Activated CD4-positive, alpha-beta memory T cell treated with anti-CD3 and anti-CD28 coated beads for 36 hours (primary cell): ENCODE measurements around the gene CSTF1. TPM values are rescaled to one million over a fixed set of nuclear protein-coding genes. Genes with fewer than 3 reads are reported as not detected.
"Not testable (repeated sequence)": the region's sequence is repeated elsewhere in the genome, so short reads cannot be mapped to it uniquely, and the experiment has no call there.

Experiments
- CTCF ChIA-PET: fragments of 350-600 bp; sonication (Branson Sonifier 250); formaldehyde crosslinking; loops from one replicate; lab custom pipeline; 2021; ENCODE audit warnings: antibody characterized with exemption, inconsistent platforms; lab: Charles Lee
- POLR2A ChIA-PET: fragments of 350-600 bp; sonication (Branson Sonifier 250); formaldehyde crosslinking; loops from one replicate; lab custom pipeline; 2021; ENCODE audit warnings: antibody characterized with exemption; lab: Charles Lee
- DNase-seq: peaks from one replicate; pipeline ENCODE4 v3.0.0-alpha.2; 2020
- H3K27ac Mint-ChIP-seq: one replicate; pipeline ENCODE4 v1.8.0; 2021; ENCODE audit warnings: mixed read lengths
- H3K27me3 Mint-ChIP-seq: one replicate; pipeline ENCODE4 v1.8.0; 2021; ENCODE audit warnings: mixed read lengths
- H3K36me3 Mint-ChIP-seq: one replicate; pipeline ENCODE4 v1.8.0; 2021; ENCODE audit warnings: mixed read lengths
- H3K4me1 Mint-ChIP-seq: one replicate; pipeline ENCODE4 v1.8.0; 2021; ENCODE audit warnings: low read depth, mixed read lengths
- H3K4me3 Mint-ChIP-seq: one replicate; pipeline ENCODE4 v1.8.0; 2021; ENCODE audit warnings: mild to moderate bottlenecking, mixed read lengths
- H3K9me3 Mint-ChIP-seq: one replicate; pipeline ENCODE4 v1.8.0; 2021; ENCODE audit warnings: mixed read lengths
- intact Hi-C: fragments of 100-400 bp; cut with micrococcal nuclease; formaldehyde crosslinking; loops from one replicate; pipeline ENCODE4 v1.15.1; 2023
- total RNA-seq, 2 experiments: library from RNA; stranded (reverse); gene quantifications; one replicate each; pipeline ENCODE4 v1.2.3, GENCODE V29; 2021

CSTF1 gene
- total RNA-seq, 2 experiments from 2014 or later: 53.9 to 56.6 TPM

DNA sequence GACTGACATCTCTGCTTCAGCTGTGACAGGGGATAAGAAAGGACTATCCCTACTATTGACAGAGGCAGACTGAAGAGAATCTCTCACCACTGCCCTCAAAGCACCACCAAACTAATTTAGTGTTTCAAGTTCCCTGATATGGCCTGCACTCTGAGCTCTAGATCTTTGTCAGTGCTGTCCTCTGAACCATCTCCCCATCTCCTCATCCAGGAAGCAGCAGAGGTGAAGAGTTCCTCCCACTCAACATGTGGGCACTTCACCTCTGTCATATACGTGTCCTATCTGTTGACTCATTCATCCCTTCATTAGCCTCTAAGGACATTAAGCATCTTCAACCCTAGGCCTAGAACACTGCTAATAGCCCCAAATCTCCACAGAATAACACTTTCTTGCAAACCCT is 19.6 kb upstream of the CSTF1 start:
- CTCF ChIA-PET: interaction anchor here (1.1 to 1.7 kb wide), 3 partner anchors 12 to 125 kb away, joined by 3 to 5 read pairs (median 3); partner anchors contain the start of gene MC3R
- peak overlapping the region; percentile 65 for H3K27ac Mint-ChIP-seq
- no peak for DNase-seq
- no peaks in the 10 kb centered on the region for H3K9me3 Mint-ChIP-seq
- POLR2A ChIA-PET: no interaction called here
- peaks cover 46% of the 10 kb centered on the region for H3K36me3 Mint-ChIP-seq
- H3K4me3 Mint-ChIP-seq: no peak overlapping the region
- H3K4me1 Mint-ChIP-seq: peaks cover 19% of the 10 kb centered on the region
- intact Hi-C loops: no loop called here
- H3K27me3 Mint-ChIP-seq: no peaks in the 10 kb centered on the region

DNA sequence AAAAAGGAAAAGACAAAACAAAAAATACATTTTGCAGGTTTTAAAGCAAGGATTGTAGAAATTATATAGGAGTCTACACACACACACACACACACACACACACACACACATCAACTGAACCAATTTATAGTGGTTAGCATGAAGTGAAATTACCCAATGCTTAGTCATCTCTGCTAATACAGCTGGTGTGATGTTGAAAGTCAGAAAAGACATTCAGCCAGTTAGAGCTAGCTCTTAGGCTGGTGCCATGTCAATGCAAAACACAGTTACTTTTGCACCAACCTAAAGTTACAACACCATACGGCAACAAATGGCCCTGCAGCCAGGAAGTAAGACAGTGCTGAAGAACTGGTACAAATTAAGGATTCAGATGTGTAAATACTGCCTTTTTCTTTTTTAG is 18.5 kb upstream of the CSTF1 start:
- no peaks in the 10 kb centered on the region for H3K27me3 Mint-ChIP-seq
- H3K4me1 Mint-ChIP-seq: peaks cover 23% of the 10 kb centered on the region
- H3K4me3 Mint-ChIP-seq: no peak overlapping the region
- no peak overlapping the region for H3K27ac Mint-ChIP-seq
- DNase-seq: peak; percentile 32
- POLR2A ChIA-PET: interaction anchor here (0.6 kb wide), 1 partner anchor 27 kb away, joined by 3 read pairs; no protein-coding TSS in a partner anchor
- CTCF ChIA-PET: interaction anchor here (1.7 kb wide), 1 partner anchor 126 kb away, joined by 3 read pairs; the partner anchor contains the start of gene MC3R
- H3K9me3 Mint-ChIP-seq: no peaks in the 10 kb centered on the region
- intact Hi-C loops: loop anchor here (2.0 kb wide), 1 partner anchor 19 kb away; the partner anchor contains the start of genes AURKA and CSTF1
- peaks cover 55% of the 10 kb centered on the region for H3K36me3 Mint-ChIP-seq

DNA sequence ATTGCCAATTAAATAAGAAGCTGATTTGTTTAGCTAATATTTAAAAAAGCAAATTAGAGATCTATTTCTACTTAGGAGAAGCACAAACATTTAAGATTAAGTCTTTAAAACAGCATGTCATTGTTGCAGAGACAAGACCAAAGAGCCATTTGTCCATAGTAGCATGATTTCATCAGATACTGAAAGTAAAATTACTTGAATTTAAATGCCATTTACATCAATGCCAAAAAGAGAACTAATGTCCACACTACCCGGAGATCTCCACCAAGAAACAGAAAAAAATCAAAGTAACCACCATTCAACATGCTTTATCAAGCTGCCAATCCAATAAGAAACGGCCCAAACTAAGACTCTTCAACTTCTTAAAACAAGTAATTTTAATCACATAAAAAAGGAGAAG is 16.1 kb upstream of the CSTF1 start:
- no peak overlapping the region for H3K27ac Mint-ChIP-seq
- CTCF ChIA-PET: interaction anchor here (0.7 kb wide), 1 partner anchor 1207 kb away, joined by 3 read pairs; no protein-coding TSS in a partner anchor
- intact Hi-C loops: no loop called here
- no peaks in the 10 kb centered on the region for H3K27me3 Mint-ChIP-seq
- H3K4me3 Mint-ChIP-seq: no peak overlapping the region
- H3K9me3 Mint-ChIP-seq: no peaks in the 10 kb centered on the region
- peaks cover 29% of the 10 kb centered on the region for H3K4me1 Mint-ChIP-seq
- peaks cover 55% of the 10 kb centered on the region for H3K36me3 Mint-ChIP-seq
- POLR2A ChIA-PET: interaction anchor here (1.6 kb wide), 1 partner anchor 15 kb away, joined by 5 read pairs; the partner anchor contains the start of gene AURKA
- no peak for DNase-seq

DNA sequence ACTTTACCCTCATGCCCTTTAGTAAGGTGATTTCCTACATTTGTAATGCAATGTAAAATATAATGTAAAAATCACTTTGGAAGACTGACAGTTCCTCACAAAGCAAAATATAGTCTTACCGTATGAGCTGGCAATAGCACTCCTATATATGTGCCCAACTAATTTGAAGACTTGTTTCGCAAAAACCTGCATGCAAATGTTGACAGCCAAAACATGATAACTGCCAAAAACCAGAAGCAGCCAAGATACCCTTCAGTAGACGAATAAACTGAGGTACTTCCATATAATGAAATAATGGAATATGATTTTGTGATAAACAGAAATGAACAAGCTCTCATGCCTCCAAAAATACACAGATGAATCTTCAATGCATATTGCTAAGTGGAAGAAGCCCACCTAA is 14.1 kb upstream of the CSTF1 start:
- peaks cover 22% of the 10 kb centered on the region for H3K4me1 Mint-ChIP-seq
- H3K27me3 Mint-ChIP-seq: no peaks in the 10 kb centered on the region
- intact Hi-C loops: no loop called here
- no peak for DNase-seq
- no peaks in the 10 kb centered on the region for H3K9me3 Mint-ChIP-seq
- H3K4me3 Mint-ChIP-seq: no peak overlapping the region
- CTCF ChIA-PET: no interaction called here
- H3K27ac Mint-ChIP-seq: no peak overlapping the region
- H3K36me3 Mint-ChIP-seq: peaks cover 57% of the 10 kb centered on the region
- POLR2A ChIA-PET: no interaction called here

DNA sequence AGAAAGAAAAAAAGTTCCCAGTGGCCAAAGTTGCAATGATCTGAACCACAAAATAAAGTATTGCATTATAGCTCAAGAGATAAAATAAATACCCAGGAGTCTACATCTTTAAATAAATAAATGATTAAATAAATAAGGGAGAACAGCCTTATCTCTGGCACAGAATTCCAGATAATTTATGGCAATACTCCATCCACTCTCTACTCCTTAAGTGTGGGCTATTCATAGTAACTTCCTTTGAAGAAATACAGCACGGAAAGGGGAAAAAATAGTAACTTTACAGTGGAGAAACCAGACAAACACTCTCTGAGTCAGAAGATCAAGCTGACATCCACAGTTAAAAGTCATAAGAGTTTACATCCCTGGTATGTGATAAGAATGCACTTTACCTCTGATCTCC is 12.1 kb upstream of the CSTF1 start:
- POLR2A ChIA-PET: no interaction called here
- H3K4me3 Mint-ChIP-seq: no peak overlapping the region

DNA sequence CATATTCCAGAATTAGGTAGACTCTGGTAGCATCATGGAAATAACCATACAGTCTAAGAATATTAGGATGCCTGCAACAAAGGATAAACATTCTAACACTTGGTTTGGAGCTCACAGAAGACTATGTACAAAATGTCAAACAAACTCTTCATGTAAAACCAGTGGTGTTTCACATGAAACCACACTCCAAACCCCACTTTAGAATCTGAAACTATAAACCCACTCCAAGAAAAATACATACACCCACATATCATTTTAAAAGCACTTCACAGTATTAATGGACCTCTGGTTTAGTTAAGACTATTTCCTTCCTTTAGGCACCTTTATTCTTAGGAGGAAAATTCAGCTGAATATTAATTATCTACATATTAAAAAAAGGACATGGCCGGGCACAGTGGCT is 10.9 kb upstream of the CSTF1 start:
- no peak for DNase-seq
- H3K9me3 Mint-ChIP-seq: no peaks in the 10 kb centered on the region
- peaks cover 12% of the 10 kb centered on the region for H3K4me1 Mint-ChIP-seq
- no peak overlapping the region for H3K27ac Mint-ChIP-seq
- ChIA-PET POLR2A (interaction anchor here (0.9 kb wide), 1 partner anchor 12 kb away, joined by 3 read pairs; no protein-coding TSS in a partner anchor), CTCF (no interaction called here)
- H3K36me3 Mint-ChIP-seq: peaks cover 53% of the 10 kb centered on the region
- intact Hi-C loops: no loop called here
- H3K4me3 Mint-ChIP-seq: no peak overlapping the region
- H3K27me3 Mint-ChIP-seq: no peaks in the 10 kb centered on the region

More for the DNA sequence above, 12.1 kb upstream of the CSTF1 start:
- H3K36me3 Mint-ChIP-seq: peaks cover 56% of the 10 kb centered on the region
- H3K4me1 Mint-ChIP-seq: peaks cover 15% of the 10 kb centered on the region
- H3K27ac Mint-ChIP-seq: no peak overlapping the region
- DNase-seq: no peak
- intact Hi-C loops: no loop called here
- H3K27me3 Mint-ChIP-seq: no peaks in the 10 kb centered on the region
- no peaks in the 10 kb centered on the region for H3K9me3 Mint-ChIP-seq
- CTCF ChIA-PET: no interaction called here

DNA sequence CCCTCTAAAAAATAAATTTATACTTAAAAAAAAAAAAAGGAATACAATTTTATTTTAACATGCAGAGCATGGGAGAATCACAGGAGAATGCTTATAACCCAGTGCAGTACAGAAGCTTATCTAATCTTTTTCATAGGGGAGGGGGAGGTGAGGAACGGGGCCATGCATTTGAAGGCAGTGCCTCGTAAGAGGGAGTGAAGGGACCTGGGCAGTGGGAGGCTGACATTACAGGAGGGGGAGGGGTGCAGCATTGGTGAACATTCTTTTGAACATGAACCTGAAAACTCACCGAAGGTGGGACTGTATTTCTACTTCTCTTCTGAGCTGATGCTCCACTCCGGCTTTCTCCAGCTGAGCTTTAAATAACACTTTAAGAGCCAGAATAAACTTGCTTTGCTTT is 9.7 kb upstream of the CSTF1 start:
- CTCF ChIA-PET: no interaction called here
- Mint-ChIP-seq H3K27ac (no peak overlapping the region), H3K9me3 (no peaks in the 10 kb centered on the region), H3K4me3 (no peak overlapping the region), H3K4me1 (peaks cover 12% of the 10 kb centered on the region), H3K27me3 (no peaks in the 10 kb centered on the region), H3K36me3 (peaks cover 56% of the 10 kb centered on the region)
- intact Hi-C loops: no loop called here
- no peak for DNase-seq
- POLR2A ChIA-PET: no interaction called here

DNA sequence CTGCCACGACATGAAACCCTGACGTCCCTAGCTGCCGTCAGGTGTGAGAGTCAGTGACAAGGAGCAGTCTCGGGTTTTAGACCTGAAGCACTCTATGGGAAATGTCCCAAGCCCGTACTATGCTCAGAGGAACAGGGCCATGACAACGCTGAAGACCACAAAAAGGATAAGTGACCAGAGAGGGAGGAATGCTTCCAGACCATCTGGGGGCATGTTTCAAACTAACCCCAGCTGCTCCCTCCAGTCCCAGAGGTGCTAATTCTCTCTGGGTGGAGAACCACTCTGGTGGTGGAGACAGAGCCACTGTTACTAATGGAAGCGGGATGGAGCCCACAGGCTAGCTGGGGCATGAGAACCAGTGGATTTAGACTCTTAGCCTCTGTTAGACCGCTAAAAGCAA is 9.1 kb upstream of the CSTF1 start:
- no peaks in the 10 kb centered on the region for H3K9me3 Mint-ChIP-seq
- POLR2A ChIA-PET: no interaction called here
- DNase-seq: no peak
- H3K27ac Mint-ChIP-seq: no peak overlapping the region
- H3K4me1 Mint-ChIP-seq: peaks cover 12% of the 10 kb centered on the region
- no peaks in the 10 kb centered on the region for H3K27me3 Mint-ChIP-seq
- H3K4me3 Mint-ChIP-seq: no peak overlapping the region
- peaks cover 56% of the 10 kb centered on the region for H3K36me3 Mint-ChIP-seq
- intact Hi-C loops: no loop called here
- CTCF ChIA-PET: no interaction called here

DNA sequence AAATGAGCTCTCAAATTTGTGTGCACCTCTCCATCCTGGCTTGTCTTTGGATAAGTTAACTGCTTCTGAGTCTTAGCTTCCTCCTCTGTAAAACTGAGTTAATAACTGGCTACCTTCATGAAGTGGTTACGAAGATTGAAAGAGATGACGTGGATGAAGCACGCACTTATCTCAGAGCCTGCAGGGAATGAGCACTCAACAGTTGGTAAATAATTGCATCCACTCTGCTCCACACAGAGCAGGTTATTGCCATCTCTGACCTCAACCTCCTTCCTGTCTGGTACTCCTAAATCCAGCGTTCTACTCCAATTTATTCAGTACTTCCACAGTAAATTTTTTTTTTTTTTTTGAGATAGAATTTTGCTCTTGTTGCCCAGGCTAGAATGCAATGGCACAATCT is 7.3 kb upstream of the CSTF1 start:
- H3K4me1 Mint-ChIP-seq: peaks cover 7% of the 10 kb centered on the region
- CTCF ChIA-PET: no interaction called here
- intact Hi-C loops: no loop called here
- no peaks in the 10 kb centered on the region for H3K9me3 Mint-ChIP-seq
- H3K36me3 Mint-ChIP-seq: peaks cover 59% of the 10 kb centered on the region
- no peak for DNase-seq
- H3K27ac Mint-ChIP-seq: no peak overlapping the region
- POLR2A ChIA-PET: no interaction called here
- no peak overlapping the region for H3K4me3 Mint-ChIP-seq
- H3K27me3 Mint-ChIP-seq: no peaks in the 10 kb centered on the region

DNA sequence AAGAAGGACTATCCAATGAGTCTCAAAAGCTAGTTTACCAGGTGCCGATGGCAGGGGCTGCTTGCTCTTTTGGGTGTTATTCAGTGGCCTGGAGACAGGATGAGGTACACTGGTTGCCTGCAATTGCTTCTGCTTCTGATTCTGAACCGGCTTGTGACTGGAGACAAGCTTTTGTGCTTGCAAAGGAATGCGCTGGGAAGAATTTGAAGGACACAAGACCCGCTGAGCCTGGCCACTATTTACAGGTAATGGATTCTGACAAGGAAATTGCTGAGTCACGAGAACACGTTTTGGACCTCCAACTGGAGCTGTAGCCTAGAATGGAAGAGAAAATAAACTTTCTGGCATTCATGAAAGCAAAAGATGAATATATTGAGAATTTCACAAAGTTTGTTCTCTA is 6.2 kb upstream of the CSTF1 start:
- H3K4me3 Mint-ChIP-seq: no peak overlapping the region
- no peaks in the 10 kb centered on the region for H3K9me3 Mint-ChIP-seq
- H3K36me3 Mint-ChIP-seq: peaks cover 58% of the 10 kb centered on the region
- intact Hi-C loops: no loop called here
- no peaks in the 10 kb centered on the region for H3K27me3 Mint-ChIP-seq
- ChIA-PET CTCF (no interaction called here), POLR2A (no interaction called here)
- H3K27ac Mint-ChIP-seq: no peak overlapping the region
- H3K4me1 Mint-ChIP-seq: peaks cover 11% of the 10 kb centered on the region
- DNase-seq: no peak

DNA sequence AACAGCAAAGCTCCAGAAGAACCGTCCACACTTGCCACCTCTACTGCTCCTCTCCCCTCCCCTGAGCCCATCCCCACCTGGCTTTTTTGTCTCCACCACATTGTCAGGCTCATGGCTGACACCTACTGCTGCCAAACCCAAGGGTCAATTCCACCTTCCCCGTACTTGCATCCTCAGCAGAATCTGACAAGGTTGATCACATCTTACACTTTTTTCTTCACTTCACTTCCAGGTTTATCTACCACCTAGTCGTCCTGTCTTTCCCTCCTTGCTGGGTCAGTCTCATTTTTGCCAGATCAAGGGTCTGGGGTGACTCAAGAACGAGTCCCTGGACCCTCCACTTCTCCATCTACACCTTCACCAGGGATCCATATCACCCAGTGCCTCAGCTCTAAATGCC is 3.6 kb upstream of the CSTF1 start:
- Mint-ChIP-seq H3K9me3 (no peaks in the 10 kb centered on the region), H3K36me3 (peaks cover 57% of the 10 kb centered on the region), H3K27ac (no peak overlapping the region), H3K27me3 (no peaks in the 10 kb centered on the region), H3K4me3 (no peak overlapping the region), H3K4me1 (peaks cover 16% of the 10 kb centered on the region)
- intact Hi-C loops: no loop called here
- CTCF ChIA-PET: no interaction called here
- POLR2A ChIA-PET: no interaction called here
- DNase-seq: no peak

DNA sequence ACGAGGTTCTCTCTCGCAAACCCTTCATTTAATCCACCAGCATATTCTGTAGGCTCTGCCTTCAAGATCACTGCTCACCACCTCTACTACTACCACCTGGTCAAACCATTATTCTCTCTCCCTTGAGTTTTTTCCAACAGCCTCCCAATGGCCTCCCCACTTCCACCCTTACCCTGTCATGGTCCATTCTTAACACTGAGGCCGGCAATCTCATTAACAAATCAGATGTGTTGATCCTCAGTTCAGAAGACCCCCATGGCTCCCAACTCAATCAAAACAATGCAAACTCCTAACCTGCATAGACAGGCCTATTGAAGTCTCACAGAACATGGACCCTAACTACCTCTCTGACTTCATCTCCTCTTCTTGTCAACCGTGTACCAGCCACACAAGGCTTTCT is 2.6 kb upstream of the CSTF1 start:
- Mint-ChIP-seq H3K9me3 (no peaks in the 10 kb centered on the region), H3K27me3 (no peaks in the 10 kb centered on the region), H3K27ac (no peak overlapping the region), H3K4me1 (peaks cover 23% of the 10 kb centered on the region), H3K4me3 (peak overlapping the region; percentile 21), H3K36me3 (peaks cover 58% of the 10 kb centered on the region)
- POLR2A ChIA-PET: no interaction called here
- CTCF ChIA-PET: no interaction called here
- intact Hi-C loops: no loop called here
- DNase-seq: no peak

DNA sequence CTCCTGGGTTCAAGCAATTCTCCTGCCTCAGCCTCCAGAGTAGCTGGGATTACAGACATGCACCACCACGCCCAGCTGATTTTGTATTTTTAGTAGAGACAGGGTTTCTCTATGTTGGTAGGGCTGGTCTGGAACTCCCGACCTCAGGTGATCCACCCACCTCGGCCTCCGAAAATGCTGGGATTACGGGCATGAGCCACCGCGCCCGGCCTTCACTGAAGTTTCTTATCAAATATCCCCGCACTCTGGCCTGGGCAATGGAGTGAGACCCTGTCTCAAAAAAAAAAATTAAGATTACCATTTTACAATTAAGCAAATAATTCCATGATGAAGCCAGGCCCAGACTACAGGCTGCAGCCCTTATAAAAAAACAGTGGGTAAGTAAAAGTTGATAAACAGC is 2.0 kb upstream of the CSTF1 start:
- H3K9me3 Mint-ChIP-seq, H3K27me3 Mint-ChIP-seq, H3K27ac Mint-ChIP-seq, CTCF ChIA-PET, intact Hi-C loops, H3K4me3 Mint-ChIP-seq, DNase-seq: not testable (repeated sequence)
- peaks cover 59% of the 10 kb centered on the region for H3K36me3 Mint-ChIP-seq
- POLR2A ChIA-PET: interaction anchor here (2.5 kb wide), 1 partner anchor 31 kb away, joined by 17 read pairs; the partner anchor contains the start of gene FAM210B
- H3K4me1 Mint-ChIP-seq: peaks cover 28% of the 10 kb centered on the region
